Lung (tissue), 12 donors: ENCODE data around the gene STT3B. TPM values are rescaled to one million over a fixed set of nuclear protein-coding genes. Genes with fewer than 3 reads are reported as not detected.

ENCODE experiments used
- ATAC-seq: fragments of 200-7000 bp; cut with Tn5 transposase; one replicate; pipeline ENCODE4 v1.9.1; 2020; ENCODE audit warnings: moderate number of reproducible peaks; ENCODE audit not compliant: insufficient read depth, low FRiP score
- DNase-seq, 3 donors: peaks; one replicate each; pipeline ENCODE4 v3.0.0-alpha.2; 2013 to 2017
- H3K27ac ChIP-seq, 2 donors: one replicate each; pipeline ENCODE4 v1.5.1; 2013; ENCODE audit warnings: mild to moderate bottlenecking in 2 of 2, moderate library complexity in 2 of 2, control low read depth in 1 of 2, inconsistent platforms in 1 of 2, low read depth in 1 of 2, low read length in 1 of 2
- H3K27me3 ChIP-seq, 3 donors: one replicate each; pipeline ENCODE4 v1.5.1; 2013; ENCODE audit warnings: low read length in 2 of 3; ENCODE audit not compliant: control insufficient read depth in 3 of 3, insufficient read depth in 3 of 3
- H3K36me3 ChIP-seq, 4 donors: one replicate each; pipeline ENCODE4 v1.5.1; 2013; ENCODE audit warnings: low read length in 4 of 4, mild to moderate bottlenecking in 1 of 4, moderate library complexity in 1 of 4; ENCODE audit not compliant: control insufficient read depth in 4 of 4, insufficient read depth in 4 of 4
- H3K4me1 ChIP-seq, 5 donors: one replicate each; pipeline ENCODE4 v1.5.1; 2013; ENCODE audit warnings: low read length in 5 of 5, mild to moderate bottlenecking in 2 of 5, moderate library complexity in 1 of 5; ENCODE audit not compliant: control insufficient read depth in 5 of 5, insufficient read depth in 5 of 5
- H3K4me3 ChIP-seq: one replicate; pipeline ENCODE4 v1.5.1; 2013; ENCODE audit warnings: mild to moderate bottlenecking, control low read depth, moderate library complexity
- H3K9ac ChIP-seq, 2 donors: one replicate each; pipeline ENCODE4 v1.5.1; 2013; ENCODE audit warnings: low read length in 2 of 2, control low read depth in 1 of 2; ENCODE audit not compliant: insufficient read depth in 1 of 2
- H3K9me3 ChIP-seq, 4 donors: one replicate each; pipeline ENCODE4 v1.5.1; 2013; ENCODE audit warnings: low read length in 3 of 4, mild to moderate bottlenecking in 1 of 4, moderate library complexity in 1 of 4; ENCODE audit not compliant: control insufficient read depth in 4 of 4, insufficient read depth in 3 of 4
- CTCF ChIP-seq: IDR thresholded peaks from 2 replicates; pipeline ENCODE4 v1.5.1; 2012; ENCODE audit warnings: mild to moderate bottlenecking; ENCODE audit errors: control extremely low read depth, extremely low read depth
- WGBS, 2 donors: extraction: QIAGEN DNeasy Blood & Tissue Kit; methylation state at CpG; one replicate each; pipeline ENCODE4 v1.1.7; 2013; 5-methylcytosine and 5-hydroxymethylcytosine counted together
- polyA plus RNA-seq, 2 donors: library from polyadenylated mRNA; stranded (reverse); fragments of 200-250 nt; gene quantifications; one replicate each; pipeline ENCODE4 v1.2.1, GENCODE V29; 2013
- total RNA-seq, 2 donors: library from RNA; depleted of rRNA in 1 of 2; stranded (reverse); fragments of >200 nt in 1 of 2; gene quantifications; one replicate each; pipeline ENCODE4 v1.2.1, GENCODE V29; 2014 to 2021
- donor health status: control.
- donor health status: control.
- donor health status: Bipolar disorder and iron deficiency.
- donor health status: healthy.
- donor health status: DM: yes; HTN: yes; CAD: no.

STT3B gene
- total and polyA plus RNA-seq, 4 donors: 39.3 to 217 (median 85.5) TPM

GRCh38 chr3:31606453-31606852, 73.7 kb downstream of the STT3B start:
- no peaks in the 10 kb centered on the region for H3K4me1 ChIP-seq
- WGBS, 2 donors: 97 to 98% methylated on average over 4 of the region's 4 CpGs
- TF ChIP-seq CTCF: no peak
- H3K9ac ChIP-seq: no peak overlapping the region
- H3K9me3 ChIP-seq: peaks cover 0 to 10% (median 3%) of the 10 kb centered on the region in 4 donors
- ATAC-seq (no peak), DNase-seq (no peak)
- no peak overlapping the region for H3K4me3 ChIP-seq
- H3K36me3 ChIP-seq: peaks cover 3 to 17% (median 6%) of the 10 kb centered on the region in 4 donors
- no peak overlapping the region for H3K27ac ChIP-seq
- H3K27me3 ChIP-seq: no peaks in the 10 kb centered on the region

- Histone ChIP-seq H3K27me3 (no peaks in the 10 kb centered on the region), H3K4me3 (no peak overlapping the region), H3K36me3 (peaks cover 0 to 11% (median 2%) of the 10 kb centered on the region in 4 donors), H3K9ac (no peak overlapping the region), H3K27ac (no peak overlapping the region), H3K9me3 (peaks cover 0 to 10% (median 3%) of the 10 kb centered on the region in 4 donors), H3K4me1 (peaks cover 0 to 7% (median 0%) of the 10 kb centered on the region in 5 donors)
- ATAC-seq: peak; percentile 53
- WGBS, 2 donors: 94 to 100% methylated on average over 1 of the region's 1 CpG
- DNase-seq: peak in 2 of 3 donors; percentile 54 to 63
- peak; percentile 50 for TF ChIP-seq CTCF
Observed at GRCh38 chr3:31610700-31611275, 78.1 kb downstream of the STT3B start.

GRCh38 chr3:31613177-31613576, 80.5 kb downstream of the STT3B start:
- no peaks in the 10 kb centered on the region for H3K9me3 ChIP-seq
- peaks cover 0 to 2% (median 0%) of the 10 kb centered on the region in 4 donors for H3K36me3 ChIP-seq
- peak in 2 of 3 donors; percentile 16 to 34 for DNase-seq
- no peak overlapping the region for H3K4me3 ChIP-seq
- no peak overlapping the region for H3K27ac ChIP-seq
- peaks cover 0 to 18% (median 0%) of the 10 kb centered on the region in 5 donors for H3K4me1 ChIP-seq
- no peak overlapping the region for H3K9ac ChIP-seq
- no peak for ATAC-seq
- no peak for TF ChIP-seq CTCF
- 64 to 72% methylated on average over 1 of the region's 1 CpG for WGBS, 2 donors
- H3K27me3 ChIP-seq: no peaks in the 10 kb centered on the region

GRCh38 chr3:31613654-31614053, 80.9 kb downstream of the STT3B start:
- ATAC-seq: no peak

More at GRCh38 chr3:31613654-31614053, 80.9 kb downstream of the STT3B start:
- Histone ChIP-seq H3K4me3 (no peak overlapping the region), H3K9me3 (no peaks in the 10 kb centered on the region), H3K27ac (no peak overlapping the region), H3K36me3 (peaks cover 0 to 2% (median 0%) of the 10 kb centered on the region in 4 donors), H3K4me1 (peaks cover 0 to 18% (median 0%) of the 10 kb centered on the region in 5 donors), H3K27me3 (no peaks in the 10 kb centered on the region), H3K9ac (no peak overlapping the region)
- DNase-seq: peak in 1 of 3 donors; percentile 34
- no peak for TF ChIP-seq CTCF
- WGBS, 2 donors: 64 to 76% methylated on average over 4 of the region's 4 CpGs
